ENCODE measurements around the gene AMOT.

DNA sequence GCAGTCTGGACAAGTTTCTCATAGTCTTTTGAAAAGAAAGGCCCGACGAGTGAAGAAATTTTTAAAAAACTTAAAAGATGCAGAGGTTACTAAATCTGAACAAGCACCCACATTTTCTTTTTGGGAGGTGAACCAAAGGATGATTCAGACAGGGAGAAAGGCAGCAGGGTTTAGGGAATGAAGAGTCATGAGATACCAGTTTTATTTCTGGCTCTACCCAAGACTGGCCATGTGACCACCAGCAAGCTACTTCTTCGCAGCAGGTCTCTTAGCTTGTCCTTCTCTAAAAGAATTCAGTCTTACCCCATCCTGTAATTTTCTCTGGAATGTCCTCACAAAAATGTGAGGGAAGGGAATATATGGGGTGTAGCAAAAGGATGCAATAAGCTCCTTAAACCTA, 37.6 kb downstream of the AMOT start:
- TF ChIP-seq, protein P1, sequence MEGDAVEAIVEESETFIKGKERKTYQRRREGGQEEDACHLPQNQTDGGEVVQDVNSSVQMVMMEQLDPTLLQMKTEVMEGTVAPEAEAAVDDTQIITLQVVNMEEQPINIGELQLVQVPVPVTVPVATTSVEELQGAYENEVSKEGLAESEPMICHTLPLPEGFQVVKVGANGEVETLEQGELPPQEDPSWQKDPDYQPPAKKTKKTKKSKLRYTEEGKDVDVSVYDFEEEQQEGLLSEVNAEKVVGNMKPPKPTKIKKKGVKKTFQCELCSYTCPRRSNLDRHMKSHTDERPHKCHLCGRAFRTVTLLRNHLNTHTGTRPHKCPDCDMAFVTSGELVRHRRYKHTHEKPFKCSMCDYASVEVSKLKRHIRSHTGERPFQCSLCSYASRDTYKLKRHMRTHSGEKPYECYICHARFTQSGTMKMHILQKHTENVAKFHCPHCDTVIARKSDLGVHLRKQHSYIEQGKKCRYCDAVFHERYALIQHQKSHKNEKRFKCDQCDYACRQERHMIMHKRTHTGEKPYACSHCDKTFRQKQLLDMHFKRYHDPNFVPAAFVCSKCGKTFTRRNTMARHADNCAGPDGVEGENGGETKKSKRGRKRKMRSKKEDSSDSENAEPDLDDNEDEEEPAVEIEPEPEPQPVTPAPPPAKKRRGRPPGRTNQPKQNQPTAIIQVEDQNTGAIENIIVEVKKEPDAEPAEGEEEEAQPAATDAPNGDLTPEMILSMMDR (IDR thresholded peaks at IDR 0.05; ENCODE audit: low read length) = no peak
- TF ChIP-seq EZH2 (optimal IDR thresholded peaks at IDR 0.05; ENCODE audit: low read depth, low read length) = no peak

Measured in MM.1S (cell line).